ENCODE data around the gene UPF2.
"Not testable (repeated sequence)": the region's sequence is repeated elsewhere in the genome, so short reads cannot be mapped to it uniquely, and the experiment has no call there.

Gene UPF2, protein sequence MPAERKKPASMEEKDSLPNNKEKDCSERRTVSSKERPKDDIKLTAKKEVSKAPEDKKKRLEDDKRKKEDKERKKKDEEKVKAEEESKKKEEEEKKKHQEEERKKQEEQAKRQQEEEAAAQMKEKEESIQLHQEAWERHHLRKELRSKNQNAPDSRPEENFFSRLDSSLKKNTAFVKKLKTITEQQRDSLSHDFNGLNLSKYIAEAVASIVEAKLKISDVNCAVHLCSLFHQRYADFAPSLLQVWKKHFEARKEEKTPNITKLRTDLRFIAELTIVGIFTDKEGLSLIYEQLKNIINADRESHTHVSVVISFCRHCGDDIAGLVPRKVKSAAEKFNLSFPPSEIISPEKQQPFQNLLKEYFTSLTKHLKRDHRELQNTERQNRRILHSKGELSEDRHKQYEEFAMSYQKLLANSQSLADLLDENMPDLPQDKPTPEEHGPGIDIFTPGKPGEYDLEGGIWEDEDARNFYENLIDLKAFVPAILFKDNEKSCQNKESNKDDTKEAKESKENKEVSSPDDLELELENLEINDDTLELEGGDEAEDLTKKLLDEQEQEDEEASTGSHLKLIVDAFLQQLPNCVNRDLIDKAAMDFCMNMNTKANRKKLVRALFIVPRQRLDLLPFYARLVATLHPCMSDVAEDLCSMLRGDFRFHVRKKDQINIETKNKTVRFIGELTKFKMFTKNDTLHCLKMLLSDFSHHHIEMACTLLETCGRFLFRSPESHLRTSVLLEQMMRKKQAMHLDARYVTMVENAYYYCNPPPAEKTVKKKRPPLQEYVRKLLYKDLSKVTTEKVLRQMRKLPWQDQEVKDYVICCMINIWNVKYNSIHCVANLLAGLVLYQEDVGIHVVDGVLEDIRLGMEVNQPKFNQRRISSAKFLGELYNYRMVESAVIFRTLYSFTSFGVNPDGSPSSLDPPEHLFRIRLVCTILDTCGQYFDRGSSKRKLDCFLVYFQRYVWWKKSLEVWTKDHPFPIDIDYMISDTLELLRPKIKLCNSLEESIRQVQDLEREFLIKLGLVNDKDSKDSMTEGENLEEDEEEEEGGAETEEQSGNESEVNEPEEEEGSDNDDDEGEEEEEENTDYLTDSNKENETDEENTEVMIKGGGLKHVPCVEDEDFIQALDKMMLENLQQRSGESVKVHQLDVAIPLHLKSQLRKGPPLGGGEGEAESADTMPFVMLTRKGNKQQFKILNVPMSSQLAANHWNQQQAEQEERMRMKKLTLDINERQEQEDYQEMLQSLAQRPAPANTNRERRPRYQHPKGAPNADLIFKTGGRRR

DNA sequence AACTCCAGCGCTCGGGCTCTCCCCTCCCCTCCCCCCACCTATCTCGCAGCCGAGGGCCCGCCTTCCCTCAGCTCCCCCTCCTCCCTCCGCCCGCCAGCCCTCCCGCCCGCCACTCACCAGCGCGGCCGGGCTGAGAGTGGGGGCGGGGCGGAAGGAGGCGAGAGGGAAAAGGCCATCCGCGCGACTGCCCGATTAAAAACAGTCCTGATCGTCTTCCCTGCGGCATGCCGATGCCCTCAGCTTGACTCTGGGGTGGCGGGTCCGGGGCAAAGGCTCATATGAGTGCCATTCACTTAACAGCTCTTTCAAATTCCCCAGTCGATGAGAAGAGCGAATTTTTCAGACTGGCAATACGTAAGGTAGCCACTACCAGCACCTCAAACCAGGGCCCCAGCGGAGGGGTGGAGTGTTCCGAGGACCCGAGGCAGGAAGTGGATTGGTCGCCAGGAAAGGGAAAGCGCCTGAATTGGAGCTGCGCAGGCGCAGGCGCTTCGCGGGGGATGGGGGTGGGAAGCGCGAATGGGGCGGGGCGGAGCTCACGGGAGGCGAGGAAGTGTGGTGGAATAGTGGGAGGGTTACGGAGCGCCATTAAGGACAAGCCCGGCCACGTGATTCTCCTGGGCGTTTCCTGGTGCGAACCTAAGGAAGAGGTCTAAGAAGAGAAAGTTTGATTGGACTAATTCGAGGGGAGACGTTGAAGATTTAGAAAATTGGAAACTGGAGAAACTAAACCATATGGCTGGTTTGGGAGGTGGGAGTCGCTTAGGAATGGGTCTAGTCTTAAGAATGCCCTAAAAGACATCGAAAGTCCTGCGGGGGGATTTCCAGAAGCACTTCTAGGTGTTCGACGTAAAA lies at the start of gene UPF2:
TSS of gene UPF2 (minus strand) at position 13 of the 855 bp plus-strand sequence. CDS start 7,386 bp downstream, outside the sequence.
- peak; percentile 98 for DNase-seq (ENCODE audit: low spot score)

DNA sequence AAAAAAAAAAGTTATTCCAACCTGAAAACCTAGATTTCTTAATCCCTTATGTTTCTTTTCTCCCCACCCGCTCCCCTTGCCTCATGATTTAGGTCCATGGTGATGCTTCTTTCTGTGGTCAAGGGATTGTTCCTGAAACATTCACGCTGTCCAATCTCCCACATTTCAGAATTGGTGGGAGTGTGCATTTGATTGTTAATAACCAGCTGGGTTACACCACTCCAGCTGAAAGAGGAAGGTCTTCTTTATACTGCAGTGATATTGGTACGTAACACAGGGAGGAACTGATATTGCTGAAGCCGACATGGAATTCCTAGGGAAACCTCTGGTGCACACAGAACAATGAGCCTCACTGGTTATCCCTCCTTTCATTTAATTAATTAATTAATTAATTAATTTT lies 48.8 kb upstream of the UPF2 start:
- no peak for DNase-seq (ENCODE audit: low spot score)

DNA sequence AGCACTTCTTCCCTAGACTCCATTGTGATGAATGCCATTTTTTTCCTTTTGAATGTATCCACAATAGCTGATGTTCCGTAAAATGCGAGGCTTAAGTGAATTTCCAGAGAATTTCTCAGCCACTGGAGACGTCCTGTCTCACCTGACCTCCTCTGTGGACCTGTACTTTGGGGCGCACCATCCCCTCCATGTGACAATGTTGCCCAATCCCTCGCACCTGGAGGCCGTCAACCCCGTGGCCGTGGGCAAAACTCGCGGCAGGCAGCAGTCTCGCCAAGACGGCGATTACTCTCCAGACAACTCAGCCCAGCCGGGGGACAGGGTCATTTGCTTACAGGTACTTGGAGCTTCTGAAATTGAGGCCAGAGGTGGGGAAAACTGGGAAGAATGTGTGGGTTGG lies 46.3 kb upstream of the UPF2 start:
- no peak for DNase-seq (ENCODE audit: low spot score)

GRCh38 chr10:12081879-12082557 lies 39.4 kb upstream of the UPF2 start:
- DNase-seq (ENCODE audit: low spot score), result no peak

GRCh38 chr10:12081470-12081869 lies 38.9 kb upstream of the UPF2 start:
- DNase-seq (ENCODE audit: low spot score), result no peak

- no peak for DNase-seq (ENCODE audit: low spot score)
Measured at GRCh38 chr10:12077580-12078180, 35.1 kb upstream of the UPF2 start.

- DNase-seq (ENCODE audit: low spot score), result no peak
Measured at GRCh38 chr10:12073526-12073925, 30.9 kb upstream of the UPF2 start.

- not testable (repeated sequence) for DNase-seq (ENCODE audit: low spot score)
Measured at GRCh38 chr10:12071441-12071840, 28.8 kb upstream of the UPF2 start.

- DNase-seq (ENCODE audit: low spot score), result peak; percentile 99
Measured at GRCh38 chr10:12068449-12069269, 26.1 kb upstream of the UPF2 start, which contains the start of gene DHTKD1. TSS of gene DHTKD1 (plus strand) at chr10:12068954. CDS start at chr10:12069034, 80 bp downstream.

DNA sequence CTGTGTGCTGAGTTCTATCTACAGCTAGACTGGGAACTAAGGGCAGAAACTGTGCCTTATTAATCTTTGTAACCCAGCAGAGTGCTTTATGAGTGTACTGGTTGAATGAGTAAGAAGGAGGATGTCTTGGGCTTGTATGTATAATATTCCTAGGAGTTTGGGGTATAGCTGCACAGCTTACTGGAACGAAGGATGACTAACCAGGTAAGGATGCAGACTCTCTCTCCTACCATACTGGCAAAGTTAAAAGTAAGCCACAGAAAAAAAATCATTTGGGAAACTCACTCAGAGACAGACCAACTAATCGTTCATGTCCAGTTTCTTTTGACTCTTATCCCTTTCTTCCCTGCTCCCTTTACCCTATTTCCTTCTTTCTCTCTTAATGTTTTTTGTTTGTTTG lies 24.7 kb upstream of the UPF2 start:
- DNase-seq (ENCODE audit: low spot score), result no peak

DNA sequence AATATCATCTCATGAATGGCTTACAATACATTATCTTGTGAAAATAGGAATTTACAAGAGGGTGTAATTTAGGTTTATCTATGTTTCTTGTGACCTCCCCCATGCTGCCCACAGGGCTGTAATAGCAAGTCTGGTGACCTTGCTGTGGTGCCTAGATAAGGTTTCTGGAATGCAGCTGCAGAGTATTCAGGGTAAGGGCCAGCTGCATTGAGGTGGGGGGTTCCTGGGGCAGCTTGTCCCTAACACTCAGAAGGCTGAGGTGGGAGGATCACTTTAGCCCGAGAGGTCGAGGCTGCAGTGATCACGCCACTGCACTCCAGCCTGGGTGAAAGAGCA lies 20.8 kb upstream of the UPF2 start:
- DNase-seq (ENCODE audit: low spot score), result no peak

DNA sequence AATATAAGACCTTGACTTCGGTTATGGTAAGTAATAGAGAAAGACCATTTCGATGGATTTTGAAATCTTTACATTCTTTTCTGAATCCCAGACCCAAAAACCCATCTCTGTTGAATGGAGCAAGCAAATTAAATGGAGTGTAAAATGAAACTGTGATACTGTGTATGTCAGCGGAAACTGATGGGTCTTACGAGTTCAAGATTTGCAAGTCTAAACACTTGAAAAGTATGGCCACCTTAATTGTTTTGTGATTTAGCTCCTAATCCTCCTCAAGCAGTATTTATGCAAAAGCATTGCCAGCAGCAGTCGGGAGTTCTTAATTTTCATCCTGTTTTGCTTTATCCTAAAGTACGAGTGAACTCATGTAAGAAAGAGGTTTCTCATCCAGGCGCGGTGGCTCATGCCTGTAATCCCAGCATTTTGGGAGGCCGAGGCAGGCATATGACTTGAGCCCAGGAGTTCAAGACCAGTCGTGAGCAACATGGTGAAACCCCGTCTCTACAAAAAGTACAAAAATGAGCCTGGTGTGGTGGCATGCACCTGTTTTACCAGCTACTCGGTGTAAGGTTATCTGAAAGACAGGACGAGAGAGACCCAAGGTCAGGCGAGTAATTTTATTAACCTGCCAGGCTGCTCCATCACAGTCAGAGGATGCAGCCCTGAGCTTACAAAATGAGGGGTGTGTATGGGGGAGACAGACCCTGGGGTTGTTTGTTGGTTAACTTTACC lies 20.3 kb upstream of the UPF2 start:
- DNase-seq (ENCODE audit: low spot score), result no peak

DNA sequence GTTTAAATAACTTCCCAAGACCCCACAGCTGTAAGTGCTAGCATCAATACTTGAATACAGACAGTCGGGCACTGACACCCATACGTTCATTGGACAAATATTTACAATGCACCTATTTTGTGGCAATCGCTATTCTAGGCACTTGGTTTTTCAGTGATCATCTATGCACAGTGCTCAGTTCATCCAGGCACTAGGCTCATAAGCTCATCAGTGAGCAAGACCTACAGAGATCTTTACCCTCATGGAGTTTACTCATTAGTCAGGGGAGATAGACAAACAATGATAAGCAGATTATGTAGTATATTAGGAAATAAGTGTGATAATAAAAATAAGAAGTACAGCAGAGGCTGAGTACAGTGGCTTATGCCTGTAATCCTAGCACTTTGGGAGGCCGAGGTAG lies 18.5 kb upstream of the UPF2 start:
- DNase-seq (ENCODE audit: low spot score), result no peak

DNA sequence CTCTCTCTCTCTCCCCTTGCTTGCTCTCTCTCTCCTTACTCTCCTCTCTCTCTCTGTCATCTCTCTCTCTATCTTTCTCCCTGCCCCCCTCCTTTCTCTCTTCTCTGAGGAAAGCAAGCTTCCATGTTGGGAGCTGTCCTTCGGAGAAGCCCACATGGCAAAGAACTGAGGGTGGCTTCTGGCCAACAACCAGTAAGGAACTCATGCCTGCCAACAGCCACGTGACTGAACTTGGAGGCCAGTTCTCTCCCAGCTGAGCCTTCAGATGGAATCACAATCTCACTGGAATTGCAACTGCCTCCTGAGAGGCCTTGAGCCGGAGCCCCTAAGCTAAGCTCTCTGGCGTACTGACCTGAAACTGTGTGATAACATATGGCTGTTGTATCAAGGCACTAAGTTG lies 14.1 kb upstream of the UPF2 start:
- DNase-seq (ENCODE audit: low spot score), result no peak

DNA sequence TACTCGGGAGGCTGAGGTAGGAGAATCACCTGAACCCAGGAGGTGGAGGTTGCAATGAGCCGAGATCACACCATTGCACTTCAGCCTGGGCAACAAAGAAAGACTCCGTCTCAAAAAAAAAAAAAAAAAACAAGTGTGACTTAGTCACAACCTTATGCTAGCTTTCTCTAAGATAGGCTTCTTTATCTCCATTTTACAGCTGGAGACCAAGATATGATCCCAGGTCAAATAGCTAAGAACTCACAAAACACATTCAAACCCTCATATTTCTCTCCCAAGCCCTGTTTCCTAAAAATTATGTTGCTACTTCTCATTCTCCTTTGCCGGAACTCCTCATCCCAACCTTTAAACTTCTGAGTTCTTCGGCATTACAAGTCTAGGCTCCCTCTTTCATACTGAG lies 13.1 kb upstream of the UPF2 start:
- no peak for DNase-seq (ENCODE audit: low spot score)

DNA sequence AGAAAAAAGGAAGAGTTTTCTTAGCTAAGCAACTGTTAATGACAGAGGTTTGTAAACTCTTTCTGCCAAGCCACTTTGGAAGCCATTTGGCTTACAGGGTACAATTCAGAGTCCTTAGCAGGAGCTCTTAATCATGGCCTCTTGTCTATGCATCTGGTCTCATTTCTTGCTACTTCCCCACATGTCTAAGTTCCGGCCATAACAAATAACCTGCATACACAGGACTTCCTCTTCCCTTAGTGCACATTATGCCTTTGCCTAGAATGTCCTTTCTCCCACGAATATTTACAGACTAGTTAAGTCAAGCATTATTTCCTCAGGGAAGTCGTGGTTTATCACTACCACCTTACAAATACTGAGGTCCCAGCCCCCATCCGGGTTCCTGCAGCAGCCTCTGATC lies 8.6 kb upstream of the UPF2 start:
- DNase-seq (ENCODE audit: low spot score), result no peak

DNA sequence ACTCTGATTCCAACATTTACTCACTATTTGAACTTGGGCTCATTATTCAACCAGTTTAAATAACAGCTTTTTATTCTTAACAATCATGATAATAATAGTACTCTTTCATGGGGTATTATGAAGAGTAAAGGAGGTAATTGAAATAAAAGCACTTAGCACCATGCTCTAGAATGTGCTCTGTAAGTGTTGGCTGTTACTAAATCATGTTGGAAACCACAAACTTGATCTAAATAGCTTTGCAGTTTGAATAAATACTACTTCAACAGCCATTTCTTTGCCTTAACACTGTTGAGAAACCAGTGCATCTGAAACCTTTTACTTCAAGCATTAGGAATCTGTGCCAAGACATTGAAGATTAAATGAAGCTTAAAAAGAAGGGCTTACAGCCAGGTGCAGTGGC lies 7.9 kb upstream of the UPF2 start:
- DNase-seq (ENCODE audit: low spot score), result no peak

GRCh38 chr10:12048547-12048946 lies 5.9 kb upstream of the UPF2 start:
- no peak for DNase-seq (ENCODE audit: low spot score)

DNA sequence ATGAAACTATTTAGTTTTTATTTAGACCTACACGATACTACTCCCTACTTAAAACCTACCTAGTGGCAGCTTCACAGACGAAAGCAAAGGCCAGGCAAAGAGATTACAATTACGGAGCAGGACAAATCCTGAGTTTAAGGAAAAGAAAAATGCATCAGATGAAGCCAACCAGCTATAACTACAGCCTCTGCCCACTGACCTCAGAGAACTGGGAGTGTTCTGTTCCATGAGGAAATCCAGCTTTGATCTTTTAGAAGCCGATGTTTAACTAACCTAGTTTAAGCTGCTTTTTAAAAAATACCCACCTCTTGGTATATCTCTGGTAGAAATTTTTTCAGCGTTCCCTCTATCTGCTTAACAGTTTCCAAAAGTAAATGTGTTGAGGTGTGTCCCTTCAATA lies 3.0 kb upstream of the UPF2 start:
- DNase-seq (ENCODE audit: low spot score), result no peak

Measured in cerebellar cortex (tissue), 1 donor.